ENCODE results near the gene EPHB1. TPM values are rescaled to one million over a fixed set of nuclear protein-coding genes. Genes with fewer than 3 reads are reported as not detected.

EPHB1 gene
- total RNA-seq, 1 donor from 2014 or later = 0.43 TPM

DNA sequence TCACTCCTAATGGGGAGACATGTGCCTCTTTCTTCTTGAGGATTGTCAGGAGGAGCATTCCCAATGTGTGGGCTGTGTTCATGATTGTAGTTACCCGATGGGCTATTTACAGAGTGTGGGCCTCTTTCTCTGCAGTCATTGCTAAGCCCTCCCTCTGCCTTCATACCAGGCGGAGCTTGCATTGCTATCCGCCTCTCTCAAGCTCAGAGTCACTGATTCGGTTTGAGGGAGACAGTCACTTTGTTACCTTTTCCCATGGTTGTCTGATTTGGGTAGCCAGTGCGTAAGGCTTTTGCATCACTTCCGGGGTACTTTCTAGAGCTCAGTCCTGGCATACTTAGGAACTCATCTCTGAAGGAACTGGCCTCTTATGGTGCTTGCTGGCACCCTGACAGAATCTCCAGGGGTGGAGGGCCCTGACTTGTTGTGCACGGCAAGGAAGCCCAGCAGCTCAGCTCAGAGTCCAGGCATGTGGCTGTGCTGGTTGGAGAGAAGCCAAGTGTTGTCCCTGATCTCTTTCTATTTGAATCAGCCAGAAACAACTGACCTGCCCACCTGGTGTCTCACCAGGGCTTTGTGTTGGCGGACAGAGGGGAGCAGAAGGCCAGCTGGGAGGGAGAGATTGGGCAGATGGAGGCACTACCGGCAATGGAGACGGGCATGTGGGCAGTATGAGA, 79.8 kb downstream of the EPHB1 start:
- intact Hi-C loops (cut with micrococcal nuclease) = no loop called here

DNA sequence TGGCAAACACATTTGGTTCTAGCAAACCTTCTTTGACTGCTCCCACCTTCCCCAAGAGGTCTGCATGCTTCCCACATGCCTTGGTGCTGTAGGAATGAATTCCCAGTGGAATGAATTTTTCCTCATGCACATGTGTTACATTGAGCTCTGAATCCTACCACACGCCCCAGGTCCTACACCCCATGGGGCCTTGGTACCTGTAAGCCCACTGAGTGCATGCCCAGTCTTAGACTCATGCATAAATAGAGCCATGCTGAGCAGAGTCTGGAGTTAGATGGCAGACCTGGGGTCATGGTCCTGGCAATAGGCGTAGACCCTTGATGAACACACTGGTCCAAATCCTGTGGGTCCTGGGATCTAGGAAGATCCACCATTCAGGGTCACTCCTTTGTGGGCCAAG, 81.8 kb downstream of the EPHB1 start:
- intact Hi-C loops (cut with micrococcal nuclease) = no loop called here

DNA sequence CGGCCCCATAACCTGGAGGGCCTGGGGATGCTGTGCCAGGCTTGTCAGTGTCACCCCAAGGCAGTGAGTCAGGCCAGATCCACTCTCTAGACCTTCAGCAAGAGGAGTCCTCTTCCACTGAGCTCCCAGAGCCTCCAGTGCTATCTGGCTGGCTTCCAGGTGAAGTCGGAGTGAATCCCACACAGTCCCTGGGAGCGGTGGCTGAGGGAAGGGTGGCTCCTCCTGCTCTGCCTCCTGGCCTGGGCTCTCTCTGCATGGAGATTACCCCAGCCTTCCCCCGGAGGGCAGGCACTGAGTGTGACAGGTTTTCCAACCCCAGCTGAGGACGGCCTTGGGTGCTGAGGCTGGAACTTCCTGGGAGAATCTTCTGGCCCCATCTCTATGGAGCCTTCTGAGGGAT, 82.7 kb downstream of the EPHB1 start:
- intact Hi-C loops (cut with micrococcal nuclease) = no loop called here

DNA sequence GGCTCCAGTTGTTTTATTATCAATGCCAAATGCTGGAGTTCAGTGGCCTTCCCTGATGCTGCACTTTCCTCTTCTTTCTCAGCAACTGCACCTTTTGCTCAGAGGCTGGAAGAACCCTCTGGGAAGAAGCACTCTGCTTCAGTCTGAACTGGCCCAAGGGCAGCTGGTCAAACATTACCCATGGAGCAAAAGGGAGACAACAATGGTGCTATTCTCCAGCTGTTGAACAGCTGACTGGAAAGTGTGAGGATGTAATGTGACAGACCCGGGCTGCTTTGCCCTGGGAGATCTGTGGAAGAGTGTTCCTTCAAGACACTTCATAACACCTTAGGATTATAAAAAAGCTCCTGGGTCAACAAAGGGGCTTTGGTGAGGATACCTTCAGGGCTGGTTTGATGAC, 84.9 kb downstream of the EPHB1 start:
- intact Hi-C loops (cut with micrococcal nuclease) = no loop called here

DNA sequence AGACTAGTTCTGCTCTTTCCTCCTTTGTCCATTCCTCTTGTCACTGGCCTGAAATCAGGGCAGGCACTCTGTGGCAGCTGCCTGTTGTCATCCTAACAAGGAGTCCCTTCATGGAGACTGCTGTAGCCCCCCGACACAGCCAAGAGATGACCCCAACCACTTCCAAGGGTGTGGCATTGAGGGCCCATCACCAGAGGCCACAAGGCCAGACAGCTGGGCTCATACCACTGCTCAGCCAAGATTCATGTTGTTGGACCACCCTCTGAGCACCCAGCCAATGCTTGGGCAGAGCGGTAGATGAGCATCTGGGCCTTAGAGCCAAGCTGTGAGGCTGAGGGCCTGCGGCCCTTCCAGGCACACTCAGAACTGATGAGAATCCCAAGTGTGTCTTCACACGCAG, 85.4 kb downstream of the EPHB1 start:
- intact Hi-C loops (cut with micrococcal nuclease) = no loop called here

DNA sequence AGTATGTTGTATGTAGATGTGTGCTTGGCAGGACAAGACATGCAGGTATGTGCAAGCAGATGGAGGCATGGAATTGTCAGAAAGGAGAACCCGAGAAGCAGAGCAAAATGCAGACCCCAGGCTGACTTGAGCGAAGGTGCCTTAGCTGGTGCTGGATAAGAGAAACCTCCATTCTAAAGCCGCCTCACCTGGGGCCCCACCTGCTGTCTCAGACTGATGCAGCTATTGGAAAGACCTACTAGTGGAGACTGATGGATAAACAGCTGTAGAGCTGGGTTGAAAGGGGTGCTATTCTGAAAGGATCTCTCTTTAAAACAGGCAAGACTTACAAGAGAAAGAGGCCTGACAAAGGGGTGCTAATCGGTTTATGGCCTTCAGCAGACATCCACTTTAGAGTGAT, 86.2 kb downstream of the EPHB1 start:
- intact Hi-C loops (cut with micrococcal nuclease) = no loop called here

DNA sequence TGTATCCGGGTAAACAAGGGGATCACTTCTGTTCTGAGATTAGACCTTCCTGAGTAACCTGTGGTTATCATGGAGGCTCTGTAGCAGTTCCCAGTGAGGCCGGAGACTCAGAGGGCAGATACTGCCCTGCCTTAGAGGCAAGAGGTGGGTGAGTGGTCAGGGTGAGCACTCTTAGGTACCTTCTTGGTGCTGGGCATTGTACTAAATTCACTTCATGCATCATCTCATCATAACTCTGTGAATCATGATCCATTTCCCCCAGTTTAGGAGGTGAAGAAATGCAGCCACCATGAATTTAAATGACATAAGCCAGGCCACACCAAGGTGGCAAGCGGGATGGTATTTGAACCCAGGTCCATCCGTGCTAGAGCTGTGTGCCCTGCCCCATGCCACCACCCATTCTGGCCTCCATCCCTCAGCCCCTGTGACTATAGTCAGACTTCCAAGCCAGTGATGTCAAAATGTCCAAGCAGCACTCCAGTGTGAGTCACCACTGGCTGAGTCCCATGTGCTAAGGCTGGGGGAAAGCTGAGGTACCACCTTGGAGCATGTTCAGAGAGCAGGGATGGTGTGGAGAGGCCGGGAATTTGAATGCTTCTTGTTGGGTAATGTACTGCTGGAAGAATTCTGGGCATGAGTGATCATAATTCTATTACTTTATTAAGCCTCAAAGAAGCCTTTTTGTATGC, 88.8 kb downstream of the EPHB1 start:
- intact Hi-C loops (cut with micrococcal nuclease) = no loop called here

DNA sequence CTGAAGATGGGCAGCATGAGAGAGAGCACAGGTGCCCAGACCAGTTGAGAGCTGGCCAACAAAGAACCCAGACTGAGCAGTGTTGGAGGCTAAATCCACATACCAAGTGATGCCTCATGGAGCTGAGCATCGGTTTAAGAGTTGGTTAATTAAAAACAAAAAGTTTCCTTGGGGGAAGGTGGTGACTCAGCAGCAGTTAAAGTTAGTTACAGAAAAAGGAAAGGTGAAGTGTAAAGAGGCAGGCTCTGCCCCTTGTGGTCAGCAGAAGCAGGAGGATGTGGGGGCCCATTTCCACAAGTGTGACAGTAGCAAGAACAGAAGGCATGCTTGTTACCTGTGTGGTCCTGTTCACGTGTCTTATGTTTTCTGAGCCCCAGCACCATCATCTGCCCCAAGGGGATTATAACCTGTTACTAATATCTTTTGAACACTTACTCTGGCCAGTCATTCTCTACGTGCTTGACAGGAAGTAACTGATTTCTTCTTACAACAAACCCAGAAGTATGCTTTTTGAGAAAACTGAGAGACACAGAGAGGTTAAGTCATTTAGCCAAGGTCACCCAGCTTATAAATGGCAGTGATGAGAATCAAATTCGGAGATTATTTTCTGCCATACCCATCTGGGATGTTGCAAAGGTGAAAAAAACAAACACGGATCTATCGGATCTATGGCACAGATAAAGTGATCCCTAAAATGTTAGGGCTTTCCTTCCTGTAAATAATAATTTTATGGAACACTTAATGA, 91.0 kb downstream of the EPHB1 start:
- intact Hi-C loops (cut with micrococcal nuclease) = no loop called here

DNA sequence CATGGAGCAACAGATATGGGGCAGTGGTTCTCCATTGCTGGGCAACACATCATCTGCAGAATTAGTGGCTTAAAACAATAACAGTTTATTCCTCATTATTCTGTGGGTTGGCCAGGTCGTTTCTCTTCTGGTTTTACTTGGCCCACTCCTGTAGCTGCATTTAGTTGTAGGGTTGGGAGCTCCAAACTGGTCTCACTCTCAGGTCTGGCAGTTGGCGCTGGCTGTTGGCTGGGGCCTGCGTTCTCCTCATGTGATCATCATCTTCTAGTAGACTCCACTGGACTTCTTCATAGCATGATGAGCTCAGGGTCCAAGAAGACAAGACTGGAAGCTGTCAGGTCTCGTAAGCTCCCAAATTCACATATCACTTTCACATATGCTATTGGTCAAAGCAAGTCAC, 91.9 kb downstream of the EPHB1 start:
- intact Hi-C loops (cut with micrococcal nuclease) = no loop called here

DNA sequence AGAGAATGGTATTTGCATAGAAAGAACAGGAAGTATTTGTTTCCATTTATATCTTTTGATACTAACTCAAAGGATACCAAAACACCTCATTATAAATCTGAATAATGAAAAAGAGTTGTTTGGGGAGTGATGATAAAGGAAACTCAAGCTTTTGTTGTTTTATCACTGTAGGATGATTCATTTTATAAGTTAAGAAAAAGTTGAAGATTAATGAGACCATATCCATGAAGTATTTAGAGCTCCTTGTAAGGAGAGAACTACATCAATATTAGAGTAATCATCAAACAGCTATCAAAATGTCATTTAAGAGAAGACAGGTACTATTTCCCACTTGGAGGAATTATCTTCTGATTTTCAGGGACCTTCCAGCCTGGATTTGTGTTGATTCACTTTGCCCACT, 92.5 kb downstream of the EPHB1 start:
- intact Hi-C loops (cut with micrococcal nuclease) = no loop called here

DNA sequence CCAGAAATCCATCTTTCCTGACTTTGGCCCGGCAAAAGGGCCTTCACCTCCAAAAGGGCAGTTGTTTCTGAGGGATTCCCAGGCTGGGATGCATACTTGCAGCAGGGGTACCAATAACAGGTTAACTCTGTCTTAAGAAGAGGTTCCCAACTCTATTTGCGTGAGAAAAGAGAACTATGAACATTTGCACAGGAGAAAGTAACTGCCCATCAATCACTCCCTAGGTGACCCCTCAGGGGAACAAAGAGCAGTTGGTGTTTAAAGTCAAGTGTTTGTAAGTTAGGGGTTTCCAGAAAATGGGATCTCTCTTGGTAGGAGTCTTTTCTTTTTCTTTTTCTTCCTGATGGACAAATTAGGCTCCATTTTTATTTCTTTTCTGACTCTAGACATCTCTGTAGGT, 97.3 kb downstream of the EPHB1 start:
- intact Hi-C loops (cut with micrococcal nuclease) = no loop called here

DNA sequence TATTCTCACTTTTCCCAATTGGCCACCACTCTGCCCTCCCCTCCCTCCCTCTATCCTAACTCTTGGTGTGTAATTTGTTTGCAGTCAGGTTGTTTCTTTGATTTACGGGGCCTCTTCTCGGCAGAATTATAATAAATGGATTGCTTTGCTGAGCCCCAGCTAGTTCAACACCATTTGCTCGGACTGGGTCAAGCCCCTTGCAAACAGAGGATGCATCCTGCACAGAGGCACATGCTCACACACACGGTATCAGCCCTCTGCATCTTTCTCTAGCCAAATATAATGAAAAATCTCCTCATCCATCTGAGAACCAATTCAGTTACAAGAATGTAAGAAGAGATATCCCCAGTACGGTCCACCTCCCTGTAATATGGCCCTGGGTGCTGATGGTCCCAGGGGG, 97.7 kb downstream of the EPHB1 start:
- intact Hi-C loops (cut with micrococcal nuclease) = no loop called here

DNA sequence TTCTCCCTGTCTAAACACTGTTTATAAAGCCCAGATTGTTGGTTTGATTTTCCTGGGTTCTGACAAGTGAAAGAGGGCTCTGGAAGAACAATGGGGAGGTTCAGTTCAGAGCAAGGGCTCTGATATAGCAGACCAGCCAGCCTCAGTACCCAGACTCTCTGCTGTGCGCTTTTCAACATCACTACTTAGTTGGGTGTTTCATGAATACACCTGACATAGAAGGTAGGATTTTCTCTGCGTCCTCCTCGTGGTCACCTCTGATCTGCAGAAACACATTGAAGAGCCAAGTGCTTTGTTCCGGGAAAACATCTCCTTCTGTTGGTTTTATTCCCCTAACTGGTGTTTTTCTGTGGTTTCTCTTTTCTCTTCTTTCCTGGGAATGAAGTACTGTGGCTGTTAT, 99.5 kb downstream of the EPHB1 start:
- intact Hi-C loops (cut with micrococcal nuclease) = no loop called here

DNA sequence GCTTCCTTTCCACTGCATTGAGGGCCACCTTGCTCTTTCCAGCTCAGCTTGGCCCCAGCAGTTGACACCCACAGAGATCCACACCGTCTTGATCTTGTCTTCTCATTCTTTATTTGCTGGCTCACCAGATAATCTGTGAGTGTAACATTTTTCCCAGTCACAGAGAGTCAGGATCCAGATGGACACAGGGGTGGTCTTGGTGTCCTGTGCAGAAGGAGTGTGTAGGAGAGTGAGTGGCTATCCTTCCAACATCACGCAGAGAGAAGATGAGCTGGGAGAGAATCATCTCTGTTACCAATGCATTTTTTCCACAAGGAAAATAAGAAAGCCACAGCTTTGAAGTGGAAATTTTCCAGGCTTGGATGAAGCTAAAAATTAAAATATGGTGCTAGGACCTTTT, 100.1 kb downstream of the EPHB1 start:
- intact Hi-C loops (cut with micrococcal nuclease) = no loop called here

DNA sequence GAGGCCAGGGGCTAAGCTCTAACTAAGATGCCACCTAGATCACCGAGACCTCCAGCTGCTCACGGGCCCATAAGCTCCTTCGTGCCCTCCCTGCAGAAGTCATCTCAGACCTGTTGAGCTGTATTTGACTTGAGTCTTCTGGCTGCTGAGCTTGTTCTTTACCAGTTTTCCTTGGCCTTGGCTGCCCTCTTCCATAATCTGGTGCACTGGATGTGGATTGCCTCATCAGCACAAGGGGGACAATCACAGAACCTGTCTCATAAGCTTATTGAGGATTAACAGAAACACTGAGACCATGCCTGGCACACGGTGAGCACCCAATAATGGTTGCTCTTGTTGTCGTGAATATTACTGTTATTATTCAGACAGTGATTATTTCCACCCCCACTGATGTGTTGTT, 101.1 kb downstream of the EPHB1 start:
- intact Hi-C loops (cut with micrococcal nuclease) = no loop called here

DNA sequence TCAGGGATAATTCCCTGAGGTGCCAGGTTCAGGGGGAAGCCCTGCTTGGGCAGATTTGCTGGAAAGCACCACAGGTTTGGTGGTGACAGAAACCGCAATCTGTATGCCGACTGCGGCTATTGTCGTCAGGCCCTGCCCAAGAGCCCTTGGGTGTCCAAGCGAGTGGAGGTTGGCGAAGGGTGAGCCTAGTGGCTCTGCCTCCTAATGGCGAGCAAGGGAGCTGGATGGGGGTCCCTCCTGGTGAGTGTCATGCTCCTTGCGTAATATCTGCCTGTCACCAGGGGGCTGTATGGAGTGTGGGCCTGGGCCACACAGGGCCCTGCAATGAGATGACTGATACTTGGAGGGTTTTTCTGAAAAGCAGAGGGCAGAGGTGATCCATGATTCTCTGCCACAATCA, 101.6 kb downstream of the EPHB1 start:
- intact Hi-C loops (cut with micrococcal nuclease) = no loop called here

DNA sequence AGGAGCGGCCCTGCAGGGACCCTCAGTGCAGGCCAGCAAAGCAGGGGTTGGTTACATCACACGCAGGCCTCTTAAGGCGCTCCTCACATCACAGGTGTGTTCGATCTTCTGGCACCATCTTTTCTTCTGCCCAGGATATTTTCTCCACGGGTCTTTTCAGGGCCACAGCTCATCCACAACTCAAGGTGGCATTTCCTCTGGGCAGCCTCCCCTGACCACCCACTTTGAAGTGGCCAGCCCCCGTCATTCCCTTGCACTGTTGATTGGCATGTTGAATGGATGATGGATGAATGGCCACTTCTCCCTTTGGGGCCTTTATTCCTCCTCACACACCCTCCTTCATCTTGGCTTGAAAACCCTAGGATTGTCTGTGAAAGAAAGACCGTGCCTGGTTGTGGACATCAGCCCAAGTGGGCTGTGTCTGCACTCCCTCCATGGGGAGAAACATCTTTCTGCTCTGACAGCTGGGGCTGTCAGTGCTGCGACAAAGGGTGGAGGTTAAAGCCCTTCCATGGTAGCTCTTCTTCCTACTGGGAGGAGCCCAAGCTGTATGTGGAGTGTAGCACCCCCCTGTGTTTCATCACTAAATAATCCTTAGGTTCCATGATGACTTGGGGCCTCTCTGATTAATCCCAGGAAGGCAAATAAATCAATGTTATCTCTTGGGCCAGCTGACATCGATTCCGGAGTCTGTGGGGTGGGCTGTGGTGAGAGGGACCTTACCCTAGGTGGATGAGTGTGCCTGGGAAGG, 102.5 kb downstream of the EPHB1 start:
- intact Hi-C loops (cut with micrococcal nuclease) = no loop called here

DNA sequence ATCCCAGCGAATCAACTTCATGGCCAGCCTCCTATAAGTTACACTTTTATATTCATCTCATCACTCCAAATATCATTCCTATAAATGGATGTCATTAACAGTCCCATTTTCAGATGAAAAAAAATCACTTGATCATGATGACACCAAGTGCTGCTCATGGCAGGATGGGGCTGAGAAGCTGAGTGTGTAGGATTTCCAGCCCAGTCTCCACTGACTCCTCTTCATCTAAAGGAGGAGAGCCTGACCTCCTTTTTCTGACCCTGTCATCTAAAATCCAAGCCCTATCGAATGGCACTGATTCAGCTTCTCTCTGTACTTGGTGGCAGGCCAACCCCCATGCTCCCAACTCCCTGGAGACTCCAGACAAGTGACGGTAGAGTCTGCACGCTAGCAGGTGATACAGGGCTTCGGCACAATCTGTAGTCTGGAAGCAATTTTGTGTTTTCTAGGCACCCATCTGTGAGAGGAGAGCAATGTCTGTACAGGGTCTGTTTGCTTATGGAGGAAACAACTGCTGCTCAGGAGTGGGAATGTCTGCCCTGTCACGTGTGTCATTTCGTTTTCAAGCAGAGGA, 103.2 kb downstream of the EPHB1 start:
- intact Hi-C loops (cut with micrococcal nuclease) = no loop called here

DNA sequence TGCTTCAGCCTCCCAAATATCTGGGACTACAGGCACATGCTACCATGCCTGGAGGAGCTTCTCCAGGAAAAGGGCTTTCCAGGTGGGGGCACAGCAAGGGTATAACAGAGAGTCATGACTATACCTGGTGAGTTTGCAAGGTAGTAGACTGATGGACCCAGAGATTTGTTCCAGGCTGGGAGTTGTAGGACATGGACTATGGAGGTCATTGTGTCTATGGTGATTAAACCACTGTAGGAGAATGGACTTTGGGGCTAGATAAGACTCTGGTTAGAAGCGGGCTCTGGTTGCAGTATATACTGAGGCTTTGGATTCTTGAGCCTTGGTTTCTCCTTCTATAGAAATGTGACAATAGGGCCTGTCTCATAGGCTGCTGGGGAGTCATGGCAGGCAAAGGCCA, 104.7 kb downstream of the EPHB1 start:
- intact Hi-C loops (cut with micrococcal nuclease) = no loop called here

DNA sequence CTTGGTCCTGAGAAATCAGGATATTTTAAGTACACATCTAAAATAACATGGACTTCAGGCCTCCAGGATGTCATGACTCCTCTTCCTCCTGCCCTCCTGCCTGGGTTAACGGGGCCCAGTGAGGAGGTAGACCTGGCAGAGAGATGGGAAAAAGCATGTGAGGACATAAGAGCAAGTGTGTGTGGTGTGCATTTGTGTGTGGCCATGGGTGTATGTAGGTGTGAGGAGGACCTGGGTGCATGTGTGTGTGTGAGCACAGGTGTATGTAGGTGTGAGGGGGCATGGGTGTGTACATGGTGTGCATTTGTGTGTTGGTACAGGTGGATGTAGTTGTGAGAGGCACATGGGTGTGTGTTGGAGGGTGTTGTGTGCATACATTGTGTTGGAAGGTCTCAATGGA, 105.4 kb downstream of the EPHB1 start:
- intact Hi-C loops (cut with micrococcal nuclease) = no loop called here

DNA sequence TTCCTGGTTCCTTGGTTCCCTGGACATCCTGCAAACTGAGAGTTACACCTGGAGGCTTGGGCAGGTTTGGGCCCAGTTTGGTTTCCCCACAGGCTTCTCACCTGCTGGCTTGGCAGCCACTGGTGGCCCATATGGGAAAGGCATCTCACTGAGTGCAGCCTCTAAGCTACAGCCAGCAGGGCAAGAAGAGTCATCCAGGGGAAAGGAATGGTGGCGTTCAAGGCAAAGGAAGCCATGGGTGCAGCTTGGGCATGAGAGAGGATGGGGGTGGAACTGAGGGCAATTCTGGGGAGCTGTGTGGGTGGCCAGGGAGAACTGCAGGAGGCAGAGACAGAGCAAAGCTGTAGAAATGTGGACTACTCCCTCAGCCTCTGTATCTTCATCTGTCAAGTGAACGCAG, 106.4 kb downstream of the EPHB1 start:
- intact Hi-C loops (cut with micrococcal nuclease) = no loop called here

DNA sequence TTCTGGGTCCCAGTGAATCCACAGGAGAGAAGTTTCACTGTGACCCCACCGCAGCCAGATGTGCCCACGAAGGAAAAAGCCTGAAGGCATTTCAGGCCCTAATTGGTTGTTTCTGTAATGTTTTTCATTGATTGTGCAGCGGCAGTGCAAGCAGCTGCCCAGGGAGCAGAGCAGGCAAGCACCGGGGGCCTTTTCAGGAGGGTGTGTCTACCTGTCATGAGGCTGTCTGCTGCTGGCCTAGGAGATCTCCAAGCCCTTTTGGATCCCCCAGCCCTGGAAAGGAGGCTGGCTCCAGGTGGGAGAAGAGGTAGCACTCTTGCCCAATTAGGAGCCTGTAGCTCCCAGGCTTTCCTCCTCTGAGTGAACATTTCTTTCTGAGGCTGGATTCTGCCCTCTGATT, 108.8 kb downstream of the EPHB1 start:
- intact Hi-C loops (cut with micrococcal nuclease) = no loop called here
